Measurements from ENCODE around the gene CD80.
"Not testable (repeated sequence)": the region's sequence is repeated elsewhere in the genome, so short reads cannot be mapped to it uniquely, and the experiment has no call there.

The CD80 gene

GRCh38 chr3:119555929-119556328 lies 3.5 kb downstream of the CD80 start:
- Histone ChIP-seq H3K36me3 (ENCODE audit: control insufficient read depth, low read length) (peaks cover 31% of the 10 kb centered on the region), H4K20me1 (ENCODE audit: control insufficient read depth, insufficient read depth, low read depth, low read length) (no peaks in the 10 kb centered on the region), H3K27ac (ENCODE audit: low read depth, low read length) (no peak overlapping the region), H3K9me2 (replicated peaks; ENCODE audit: control insufficient read depth, low read length) (no peaks in the 10 kb centered on the region), H3K4me2 (ENCODE audit: low read length) (peak overlapping the region; percentile 76), H3K4me1 (ENCODE audit: control insufficient read depth, low read length) (peaks cover 90% of the 10 kb centered on the region), H3F3A (ENCODE audit: control insufficient read depth, insufficient read depth) (no peaks in the 10 kb centered on the region), H3K4me3 (ENCODE audit: low read length) (peak overlapping the region; percentile 21), H3K27me3 (ENCODE audit: control insufficient read depth, low read length) (no peaks in the 10 kb centered on the region), H3K9me3 (ENCODE audit: control insufficient read depth, insufficient read depth, low read length) (no peaks in the 10 kb centered on the region), H3K79me2 (ENCODE audit: control insufficient read depth, low read length) (peaks cover 12% of the 10 kb centered on the region)
- TF ChIP-seq EZH2phosphoT487 (IDR thresholded peaks at IDR 0.05; ENCODE audit: borderline replicate concordance, low read length): no peak
- TF ChIP-seq, protein P1, sequence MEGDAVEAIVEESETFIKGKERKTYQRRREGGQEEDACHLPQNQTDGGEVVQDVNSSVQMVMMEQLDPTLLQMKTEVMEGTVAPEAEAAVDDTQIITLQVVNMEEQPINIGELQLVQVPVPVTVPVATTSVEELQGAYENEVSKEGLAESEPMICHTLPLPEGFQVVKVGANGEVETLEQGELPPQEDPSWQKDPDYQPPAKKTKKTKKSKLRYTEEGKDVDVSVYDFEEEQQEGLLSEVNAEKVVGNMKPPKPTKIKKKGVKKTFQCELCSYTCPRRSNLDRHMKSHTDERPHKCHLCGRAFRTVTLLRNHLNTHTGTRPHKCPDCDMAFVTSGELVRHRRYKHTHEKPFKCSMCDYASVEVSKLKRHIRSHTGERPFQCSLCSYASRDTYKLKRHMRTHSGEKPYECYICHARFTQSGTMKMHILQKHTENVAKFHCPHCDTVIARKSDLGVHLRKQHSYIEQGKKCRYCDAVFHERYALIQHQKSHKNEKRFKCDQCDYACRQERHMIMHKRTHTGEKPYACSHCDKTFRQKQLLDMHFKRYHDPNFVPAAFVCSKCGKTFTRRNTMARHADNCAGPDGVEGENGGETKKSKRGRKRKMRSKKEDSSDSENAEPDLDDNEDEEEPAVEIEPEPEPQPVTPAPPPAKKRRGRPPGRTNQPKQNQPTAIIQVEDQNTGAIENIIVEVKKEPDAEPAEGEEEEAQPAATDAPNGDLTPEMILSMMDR (IDR thresholded peaks at IDR 0.05; ENCODE audit: low read depth, low read length, poor library complexity, severe bottlenecking): no peak

DNA sequence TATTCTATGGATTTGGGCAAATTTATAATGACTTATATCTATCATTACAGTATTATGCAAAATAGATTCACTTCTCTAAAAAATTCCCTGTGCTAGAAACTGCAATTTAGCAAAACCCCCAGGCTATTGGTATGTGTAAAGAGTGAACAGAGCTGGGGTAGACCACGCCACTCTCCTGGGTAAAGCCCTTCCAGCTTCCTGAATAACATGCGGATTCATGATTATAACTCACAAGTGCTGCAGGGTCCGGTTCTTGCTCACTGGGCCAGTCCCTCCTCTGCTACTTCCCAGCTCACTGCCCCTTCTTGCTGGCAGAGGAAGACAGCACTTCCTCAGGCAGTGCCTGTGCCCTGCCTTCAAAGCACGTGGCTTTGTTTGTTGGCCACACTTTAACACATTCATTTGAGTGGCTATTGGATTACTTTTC lies 4.1 kb downstream of the CD80 start:
- Histone ChIP-seq H3K9me2 (replicated peaks; ENCODE audit: control insufficient read depth, low read length) (no peaks in the 10 kb centered on the region), H3K4me1 (ENCODE audit: control insufficient read depth, low read length) (peaks cover 96% of the 10 kb centered on the region), H3K27me3 (ENCODE audit: control insufficient read depth, low read length) (no peaks in the 10 kb centered on the region), H3F3A (ENCODE audit: control insufficient read depth, insufficient read depth) (no peaks in the 10 kb centered on the region), H3K79me2 (ENCODE audit: control insufficient read depth, low read length) (peaks cover 12% of the 10 kb centered on the region), H3K4me2 (ENCODE audit: low read length) (peak overlapping the region; percentile 76), H3K9me3 (ENCODE audit: control insufficient read depth, insufficient read depth, low read length) (no peaks in the 10 kb centered on the region), H4K20me1 (ENCODE audit: control insufficient read depth, insufficient read depth, low read depth, low read length) (no peaks in the 10 kb centered on the region), H3K36me3 (ENCODE audit: control insufficient read depth, low read length) (peaks cover 31% of the 10 kb centered on the region), H3K27ac (ENCODE audit: low read depth, low read length) (no peak overlapping the region), H3K4me3 (ENCODE audit: low read length) (peak overlapping the region; percentile 21)
- TF ChIP-seq, protein P1 (IDR thresholded peaks at IDR 0.05; ENCODE audit: low read depth, low read length, poor library complexity, severe bottlenecking): no peak
- TF ChIP-seq EZH2phosphoT487 (IDR thresholded peaks at IDR 0.05; ENCODE audit: borderline replicate concordance, low read length): no peak

DNA sequence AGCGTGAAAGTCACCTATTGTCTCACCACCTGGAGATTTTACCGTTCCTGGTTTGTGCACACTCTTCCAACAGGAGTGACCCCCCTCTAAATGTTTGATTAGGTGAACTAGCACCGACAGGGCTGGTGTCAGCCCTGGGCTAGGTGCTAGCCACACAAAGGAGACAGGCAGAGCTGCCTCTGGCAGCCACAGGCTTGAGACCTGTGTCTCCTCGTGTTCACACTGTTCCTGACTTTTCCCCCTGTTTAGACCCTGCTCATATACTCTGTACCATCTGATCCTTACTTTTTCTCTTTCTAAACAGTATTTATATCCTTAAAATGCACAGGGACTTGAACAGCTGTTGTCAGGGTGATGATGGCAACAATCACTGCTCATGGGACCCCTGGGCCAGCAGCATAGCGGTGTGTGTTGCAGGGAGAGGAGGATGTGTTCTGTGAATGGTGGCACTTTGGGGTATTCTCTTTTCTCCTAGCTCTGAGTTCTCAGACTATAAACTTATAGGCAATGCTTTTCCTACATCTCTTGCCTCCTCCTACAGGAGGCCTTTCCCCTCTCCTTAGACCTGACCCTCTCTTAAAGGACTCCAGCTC lies 5.5 kb downstream of the CD80 start:
- Histone ChIP-seq H3K4me3 (ENCODE audit: low read length) (peak overlapping the region; percentile 21), H3K79me2 (ENCODE audit: control insufficient read depth, low read length) (peaks cover 9% of the 10 kb centered on the region), H3K27me3 (ENCODE audit: control insufficient read depth, low read length) (no peaks in the 10 kb centered on the region), H3K9me2 (replicated peaks; ENCODE audit: control insufficient read depth, low read length) (no peaks in the 10 kb centered on the region), H3K9me3 (ENCODE audit: control insufficient read depth, insufficient read depth, low read length) (no peaks in the 10 kb centered on the region), H4K20me1 (ENCODE audit: control insufficient read depth, insufficient read depth, low read depth, low read length) (no peaks in the 10 kb centered on the region), H3K36me3 (ENCODE audit: control insufficient read depth, low read length) (peaks cover 36% of the 10 kb centered on the region), H3F3A (ENCODE audit: control insufficient read depth, insufficient read depth) (no peaks in the 10 kb centered on the region), H3K4me2 (ENCODE audit: low read length) (peak overlapping the region; percentile 76), H3K27ac (ENCODE audit: low read depth, low read length) (no peak overlapping the region), H3K4me1 (ENCODE audit: control insufficient read depth, low read length) (peaks cover 97% of the 10 kb centered on the region)
- TF ChIP-seq, protein P1 (IDR thresholded peaks at IDR 0.05; ENCODE audit: low read depth, low read length, poor library complexity, severe bottlenecking): no peak
- TF ChIP-seq EZH2phosphoT487 (IDR thresholded peaks at IDR 0.05; ENCODE audit: borderline replicate concordance, low read length): no peak

- peak overlapping the region; percentile 17 for H3K4me3 ChIP-seq (ENCODE audit: low read length)
- not testable (repeated sequence) for H3K27ac ChIP-seq (ENCODE audit: low read depth, low read length); H3K27me3 ChIP-seq (ENCODE audit: control insufficient read depth, low read length); H3K9me2 ChIP-seq (replicated peaks; ENCODE audit: control insufficient read depth, low read length); H3K9me3 ChIP-seq (ENCODE audit: control insufficient read depth, insufficient read depth, low read length); H3K79me2 ChIP-seq (ENCODE audit: control insufficient read depth, low read length); H3F3A ChIP-seq (ENCODE audit: control insufficient read depth, insufficient read depth); H4K20me1 ChIP-seq (ENCODE audit: control insufficient read depth, insufficient read depth, low read depth, low read length)
- peak overlapping the region; percentile 76 for H3K4me2 ChIP-seq (ENCODE audit: low read length)
- peaks cover 87% of the 10 kb centered on the region for H3K4me1 ChIP-seq (ENCODE audit: control insufficient read depth, low read length)
- peaks cover 36% of the 10 kb centered on the region for H3K36me3 ChIP-seq (ENCODE audit: control insufficient read depth, low read length)
Observed at GRCh38 chr3:119552928-119553327, 6.5 kb downstream of the CD80 start.

Data from DOHH2 (cell line).